Measurements from ENCODE around the gene EMILIN2.

- TF ChIP-seq POLR2A (IDR thresholded peaks at IDR 0.05; ENCODE audit: low read length) (no peak), GATA1 (IDR thresholded peaks at IDR 0.05; ENCODE audit: low read depth, low read length) (no peak)
Measured at GRCh38 chr18:2893676-2894075, 46.9 kb downstream of the EMILIN2 start.
